Measurements from ENCODE around the gene ZNF678.

Gene ZNF678

DNA sequence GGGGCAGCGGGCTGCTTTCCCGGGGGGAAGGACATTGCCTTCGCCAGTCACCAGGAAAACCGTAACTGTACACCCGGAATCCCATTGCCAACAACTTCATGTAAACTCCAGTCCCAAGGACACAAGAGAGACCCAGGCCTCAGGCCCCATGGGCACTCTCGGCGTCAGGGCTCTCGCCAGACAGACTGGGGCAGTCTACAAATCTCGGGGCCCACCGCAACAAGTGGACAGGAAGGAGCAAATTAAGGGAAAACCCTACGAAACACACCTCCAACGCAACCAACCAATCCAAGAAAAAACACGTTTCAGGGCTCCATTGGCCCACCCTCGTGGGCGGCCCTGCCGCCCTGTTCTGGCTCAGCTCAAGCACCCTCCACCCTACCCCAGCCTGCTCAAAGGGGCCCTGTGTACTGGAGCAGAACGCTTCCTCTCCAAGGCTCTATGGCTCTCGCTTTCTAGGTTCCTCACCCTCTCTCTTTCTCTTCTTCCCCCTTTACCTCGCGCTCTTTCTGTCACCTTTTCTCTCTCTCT is 4.6 kb upstream of the ZNF678 start:
- Histone ChIP-seq H3K36me3 (ENCODE audit: control insufficient read depth, insufficient read depth, low read length) (no peaks in the 10 kb centered on the region), H3K79me1 (ENCODE audit: low read length) (no peaks in the 10 kb centered on the region), H3K9ac (ENCODE audit: low read length) (no peak overlapping the region), H3K79me2 (ENCODE audit: control insufficient read depth, insufficient read depth, low read length) (no peaks in the 10 kb centered on the region), H3K4me3 (ENCODE audit: low read length) (no peak overlapping the region), H2BK120ac (ENCODE audit: low read depth, low read length) (no peak overlapping the region), H3K4me2 (ENCODE audit: low read length) (no peak overlapping the region), H3K27me3 (ENCODE audit: insufficient read depth, low read length, poor library complexity) (no peaks in the 10 kb centered on the region), H3K4ac (ENCODE audit: low read depth, low read length) (no peak overlapping the region), H2BK15ac (replicated peaks; ENCODE audit: low read depth) (no peak overlapping the region), H3K56ac (ENCODE audit: low read length) (no peak overlapping the region), H3K4me1 (ENCODE audit: control insufficient read depth, low read depth, low read length) (no peaks in the 10 kb centered on the region), H3K27ac (ENCODE audit: low read depth, low read length) (no peak overlapping the region), H4K8ac (ENCODE audit: low read depth, low read length) (no peak overlapping the region), H3K18ac (ENCODE audit: low read length) (no peak overlapping the region), H4K5ac (ENCODE audit: low read length) (no peak overlapping the region), H2BK5ac (ENCODE audit: low read length) (no peak overlapping the region), H2AK5ac (ENCODE audit: low read length) (no peak overlapping the region), H3K23ac (ENCODE audit: low read length) (no peak overlapping the region)
- WGBS (ENCODE audit: extremely low coverage, insufficient coverage, low lambda C conversion rate), result no CpG with 5 or more reads among the region's 20 CpGs
- no peak for DNase-seq

DNA sequence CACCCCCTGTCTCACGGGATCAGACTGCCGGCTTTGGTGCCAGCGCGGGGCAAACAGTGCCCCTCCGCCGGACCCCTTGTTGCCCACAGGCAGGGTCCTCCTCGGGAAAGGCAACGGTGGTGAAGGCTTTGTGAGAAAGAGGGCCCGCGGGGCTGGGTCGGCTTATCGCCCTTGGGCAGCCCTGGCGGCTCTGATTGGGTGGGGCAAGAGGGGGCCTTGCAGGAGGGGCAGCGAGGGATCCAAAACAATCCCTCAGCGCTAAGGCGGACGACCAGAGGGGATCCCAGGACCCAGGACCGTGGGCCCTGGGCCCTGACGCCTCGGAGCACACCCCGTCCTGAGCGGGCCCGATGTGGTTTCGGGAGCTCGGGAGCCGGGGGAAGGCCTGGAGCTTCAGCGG is 3.9 kb upstream of the ZNF678 start:
- H2BK5ac ChIP-seq (ENCODE audit: low read length), result no peak overlapping the region
- H3K4me1 ChIP-seq (ENCODE audit: control insufficient read depth, low read depth, low read length), result no peaks in the 10 kb centered on the region
- H3K4me2 ChIP-seq (ENCODE audit: low read length), result no peak overlapping the region
- H3K79me2 ChIP-seq (ENCODE audit: control insufficient read depth, insufficient read depth, low read length), result peaks cover 3% of the 10 kb centered on the region
- H3K23ac ChIP-seq (ENCODE audit: low read length), result no peak overlapping the region
- H3K4me3 ChIP-seq (ENCODE audit: low read length), result no peak overlapping the region
- DNase-seq, result no peak
- no peak overlapping the region for H3K4ac ChIP-seq (ENCODE audit: low read depth, low read length)
- no peaks in the 10 kb centered on the region for H3K79me1 ChIP-seq (ENCODE audit: low read length)
- H3K36me3 ChIP-seq (ENCODE audit: control insufficient read depth, insufficient read depth, low read length), result no peaks in the 10 kb centered on the region
- H3K18ac ChIP-seq (ENCODE audit: low read length), result no peak overlapping the region
- H3K27ac ChIP-seq (ENCODE audit: low read depth, low read length), result no peak overlapping the region
- H4K8ac ChIP-seq (ENCODE audit: low read depth, low read length), result no peak overlapping the region
- H2BK15ac ChIP-seq (replicated peaks; ENCODE audit: low read depth), result no peak overlapping the region
- H3K9ac ChIP-seq (ENCODE audit: low read length), result no peak overlapping the region
- no peak overlapping the region for H4K5ac ChIP-seq (ENCODE audit: low read length)
- H3K27me3 ChIP-seq (ENCODE audit: insufficient read depth, low read length, poor library complexity), result no peaks in the 10 kb centered on the region
- H2BK120ac ChIP-seq (ENCODE audit: low read depth, low read length), result no peak overlapping the region
- H2AK5ac ChIP-seq (ENCODE audit: low read length), result no peak overlapping the region
- WGBS (ENCODE audit: extremely low coverage, insufficient coverage, low lambda C conversion rate), result no CpG with 5 or more reads among the region's 27 CpGs
- no peak overlapping the region for H3K56ac ChIP-seq (ENCODE audit: low read length)

DNA sequence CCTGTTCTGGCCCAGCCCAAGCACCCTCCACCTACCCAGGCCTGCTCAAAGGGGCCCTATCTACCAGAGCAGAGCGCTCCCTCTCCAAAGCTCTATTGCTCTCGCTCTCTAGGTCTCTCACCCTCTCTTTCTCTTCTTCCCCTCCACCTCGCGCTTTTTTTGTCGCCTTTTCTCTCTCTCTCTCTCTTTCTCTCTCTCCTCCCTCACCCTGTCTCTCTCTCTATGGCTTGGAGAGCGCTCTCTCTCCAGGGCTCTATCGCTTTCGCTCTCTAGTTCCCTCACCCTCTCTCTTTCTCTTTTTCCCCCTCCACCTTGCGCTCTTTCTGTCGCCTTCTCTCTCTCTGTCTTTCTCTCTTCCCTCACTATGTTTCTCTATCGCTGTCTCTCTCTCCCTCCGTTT is 3.4 kb upstream of the ZNF678 start:
- no peak overlapping the region for H2BK120ac ChIP-seq (ENCODE audit: low read depth, low read length)
- no peaks in the 10 kb centered on the region for H3K27me3 ChIP-seq (ENCODE audit: insufficient read depth, low read length, poor library complexity)
- no peak overlapping the region for H3K23ac ChIP-seq (ENCODE audit: low read length)
- H3K4me3 ChIP-seq (ENCODE audit: low read length), result no peak overlapping the region
- H4K5ac ChIP-seq (ENCODE audit: low read length), result no peak overlapping the region
- no peak overlapping the region for H3K4me2 ChIP-seq (ENCODE audit: low read length)
- no peak overlapping the region for H2BK15ac ChIP-seq (replicated peaks; ENCODE audit: low read depth)
- H3K4ac ChIP-seq (ENCODE audit: low read depth, low read length), result no peak overlapping the region
- H3K18ac ChIP-seq (ENCODE audit: low read length), result no peak overlapping the region
- H3K79me1 ChIP-seq (ENCODE audit: low read length), result no peaks in the 10 kb centered on the region
- H3K56ac ChIP-seq (ENCODE audit: low read length), result no peak overlapping the region
- H3K4me1 ChIP-seq (ENCODE audit: control insufficient read depth, low read depth, low read length), result no peaks in the 10 kb centered on the region
- DNase-seq, result no peak
- no peak overlapping the region for H3K9ac ChIP-seq (ENCODE audit: low read length)
- peaks cover 4% of the 10 kb centered on the region for H3K79me2 ChIP-seq (ENCODE audit: control insufficient read depth, insufficient read depth, low read length)
- H2BK5ac ChIP-seq (ENCODE audit: low read length), result no peak overlapping the region
- H3K27ac ChIP-seq (ENCODE audit: low read depth, low read length), result no peak overlapping the region
- no peak overlapping the region for H4K8ac ChIP-seq (ENCODE audit: low read depth, low read length)
- H2AK5ac ChIP-seq (ENCODE audit: low read length), result no peak overlapping the region
- no CpG with 5 or more reads among the region's 12 CpGs for WGBS (ENCODE audit: extremely low coverage, insufficient coverage, low lambda C conversion rate)
- H3K36me3 ChIP-seq (ENCODE audit: control insufficient read depth, insufficient read depth, low read length), result no peaks in the 10 kb centered on the region

DNA sequence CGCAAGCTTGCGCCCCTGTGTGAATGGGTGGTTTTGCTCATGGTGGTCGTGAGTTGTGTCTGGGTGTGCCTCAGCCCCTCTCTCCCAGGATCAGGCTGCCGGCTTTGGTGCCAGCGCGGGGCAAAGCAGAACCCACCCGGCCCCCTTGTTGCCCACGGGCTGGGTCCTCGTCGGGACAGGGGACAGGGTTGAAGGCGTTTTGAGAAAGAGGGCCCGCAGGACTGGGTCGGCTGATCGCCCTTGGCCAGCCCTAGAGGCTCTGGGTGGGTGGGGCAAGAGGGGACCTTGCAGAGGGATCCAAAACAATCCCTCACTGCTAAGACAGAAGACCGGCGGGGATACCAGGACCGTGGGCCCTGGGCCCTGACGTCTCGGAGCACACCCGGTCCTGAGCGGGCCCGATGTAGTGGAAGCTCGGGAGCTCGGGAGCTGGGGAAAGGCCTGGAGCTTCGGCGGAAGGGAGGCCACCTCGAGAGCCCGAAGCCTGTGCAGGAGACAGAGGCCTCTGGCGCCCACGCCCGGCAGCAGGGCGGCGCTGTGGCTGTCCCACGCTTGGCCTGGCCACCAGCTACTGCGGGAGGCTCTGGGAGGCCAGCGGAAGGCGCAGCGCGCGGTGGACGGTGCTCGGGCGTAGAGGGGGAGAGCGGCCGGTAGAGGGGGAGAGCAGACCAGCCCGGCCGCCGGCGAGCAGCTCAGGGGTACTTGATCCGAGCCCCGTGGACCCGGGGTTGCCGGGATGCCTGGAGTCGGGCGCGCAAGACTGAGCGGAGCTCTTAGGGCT is 2.8 kb upstream of the ZNF678 start:
- Histone ChIP-seq H3K18ac (ENCODE audit: low read length) (no peak overlapping the region), H4K5ac (ENCODE audit: low read length) (no peak overlapping the region), H3K4me2 (ENCODE audit: low read length) (no peak overlapping the region), H3K27me3 (ENCODE audit: insufficient read depth, low read length, poor library complexity) (no peaks in the 10 kb centered on the region), H2BK5ac (ENCODE audit: low read length) (no peak overlapping the region), H3K79me2 (ENCODE audit: control insufficient read depth, insufficient read depth, low read length) (peaks cover 5% of the 10 kb centered on the region), H3K9ac (ENCODE audit: low read length) (no peak overlapping the region), H2BK120ac (ENCODE audit: low read depth, low read length) (no peak overlapping the region), H2BK15ac (replicated peaks; ENCODE audit: low read depth) (no peak overlapping the region), H3K4me3 (ENCODE audit: low read length) (no peak overlapping the region), H3K23ac (ENCODE audit: low read length) (no peak overlapping the region), H3K56ac (ENCODE audit: low read length) (no peak overlapping the region), H2AK5ac (ENCODE audit: low read length) (no peak overlapping the region), H4K8ac (ENCODE audit: low read depth, low read length) (no peak overlapping the region), H3K4ac (ENCODE audit: low read depth, low read length) (no peak overlapping the region), H3K4me1 (ENCODE audit: control insufficient read depth, low read depth, low read length) (no peaks in the 10 kb centered on the region), H3K36me3 (ENCODE audit: control insufficient read depth, insufficient read depth, low read length) (no peaks in the 10 kb centered on the region), H3K79me1 (ENCODE audit: low read length) (peaks cover 2% of the 10 kb centered on the region), H3K27ac (ENCODE audit: low read depth, low read length) (no peak overlapping the region)
- no peak for DNase-seq
- WGBS (ENCODE audit: extremely low coverage, insufficient coverage, low lambda C conversion rate), result no CpG with 5 or more reads among the region's 57 CpGs

DNA sequence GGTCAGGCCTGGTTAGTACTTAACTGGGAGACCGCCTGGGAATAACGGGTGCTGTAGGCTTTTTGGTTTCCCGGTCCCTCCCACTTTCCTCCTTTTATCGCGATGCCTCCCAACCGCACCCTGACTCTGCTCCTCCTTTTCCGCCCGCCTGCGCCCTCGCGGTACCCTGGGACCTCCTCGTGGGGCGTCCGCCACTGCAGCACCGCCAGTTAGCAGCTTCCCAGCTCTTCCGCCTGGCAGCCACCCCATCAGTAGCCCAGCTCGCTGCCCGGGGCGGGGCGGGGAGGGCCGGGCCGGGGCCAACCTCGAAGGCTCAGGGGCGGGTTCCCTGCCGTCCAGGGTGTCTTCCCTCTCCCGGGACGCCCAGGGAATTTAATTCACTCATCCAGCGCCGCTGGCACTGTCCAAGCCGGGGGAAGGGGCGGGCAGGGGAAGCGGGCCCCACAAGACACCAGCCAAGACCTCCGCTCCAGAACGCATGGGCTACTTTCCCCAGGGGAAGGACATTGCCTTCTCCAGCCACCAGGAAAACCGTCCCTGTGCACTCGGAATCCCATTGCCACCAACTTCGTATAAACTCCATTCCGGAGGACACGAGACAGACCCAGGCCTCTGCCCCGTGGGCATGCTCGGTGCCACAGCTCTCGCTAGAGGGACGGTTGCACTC is 2.0 kb upstream of the ZNF678 start:
- Histone ChIP-seq H3K9ac (ENCODE audit: low read length) (no peak overlapping the region), H4K5ac (ENCODE audit: low read length) (no peak overlapping the region), H2AK5ac (ENCODE audit: low read length) (no peak overlapping the region), H3K79me1 (ENCODE audit: low read length) (peaks cover 6% of the 10 kb centered on the region), H3K79me2 (ENCODE audit: control insufficient read depth, insufficient read depth, low read length) (peaks cover 9% of the 10 kb centered on the region), H3K56ac (ENCODE audit: low read length) (no peak overlapping the region), H3K27me3 (ENCODE audit: insufficient read depth, low read length, poor library complexity) (no peaks in the 10 kb centered on the region), H3K36me3 (ENCODE audit: control insufficient read depth, insufficient read depth, low read length) (no peaks in the 10 kb centered on the region), H2BK120ac (ENCODE audit: low read depth, low read length) (no peak overlapping the region), H4K8ac (ENCODE audit: low read depth, low read length) (no peak overlapping the region), H2BK15ac (replicated peaks; ENCODE audit: low read depth) (no peak overlapping the region), H3K23ac (ENCODE audit: low read length) (no peak overlapping the region), H3K18ac (ENCODE audit: low read length) (no peak overlapping the region), H3K4me3 (ENCODE audit: low read length) (no peak overlapping the region), H3K27ac (ENCODE audit: low read depth, low read length) (no peak overlapping the region), H3K4ac (ENCODE audit: low read depth, low read length) (no peak overlapping the region), H2BK5ac (ENCODE audit: low read length) (no peak overlapping the region), H3K4me2 (ENCODE audit: low read length) (no peak overlapping the region), H3K4me1 (ENCODE audit: control insufficient read depth, low read depth, low read length) (no peaks in the 10 kb centered on the region)
- WGBS (ENCODE audit: extremely low coverage, insufficient coverage, low lambda C conversion rate), result no CpG with 5 or more reads among the region's 43 CpGs
- no peak for DNase-seq
